Hematopoietic multipotent progenitor cell treated with erythropoietin and hydrocortisone succinate and interleukin-3 and kit ligand, for 4 days (in vitro differentiated cells): ENCODE results near the gene CHD1L.
"Not testable (repeated sequence)": the region's sequence is repeated elsewhere in the genome, so short reads cannot be mapped to it uniquely, and the experiment has no call there.

Experiments used
- DNase-seq: peaks from one replicate; pipeline ENCODE4 v3.0.0-alpha.2; 2015

The CHD1L gene

GRCh38 chr1:147242449-147243227 is at the start of gene CHD1L:
Gene CHD1L, plus strand, starts transcription at chr1:147242684. Its CDS starts 20 bp downstream, at chr1:147242704.
- DNase-seq = peak; percentile 98

- DNase-seq = peak; percentile 42
Observed at GRCh38 chr1:147197324-147197723, 45.2 kb upstream of the CHD1L start.

GRCh38 chr1:147201276-147201675 is 41.2 kb upstream of the CHD1L start:
- DNase-seq = no peak

- DNase-seq = no peak
Observed at GRCh38 chr1:147201786-147202185, 40.7 kb upstream of the CHD1L start.

- DNase-seq = no peak
Observed at GRCh38 chr1:147202576-147202975, 39.9 kb upstream of the CHD1L start.

GRCh38 chr1:147204080-147204479 is 38.4 kb upstream of the CHD1L start:
- peak; percentile 30 for DNase-seq

GRCh38 chr1:147207192-147207591 is 35.3 kb upstream of the CHD1L start:
- DNase-seq = no peak

- no peak for DNase-seq
Observed at GRCh38 chr1:147208619-147209018, 33.9 kb upstream of the CHD1L start.

GRCh38 chr1:147209825-147210821 is 32.4 kb upstream of the CHD1L start:
- DNase-seq = no peak

GRCh38 chr1:147210987-147211386 is 31.5 kb upstream of the CHD1L start:
- DNase-seq = no peak

GRCh38 chr1:147211577-147211976 is 30.9 kb upstream of the CHD1L start:
- no peak for DNase-seq

GRCh38 chr1:147213271-147213670 is 29.2 kb upstream of the CHD1L start:
- DNase-seq = no peak

GRCh38 chr1:147214325-147214724 is 28.2 kb upstream of the CHD1L start:
- peak; percentile 38 for DNase-seq

GRCh38 chr1:147214842-147215539 is 27.5 kb upstream of the CHD1L start:
- DNase-seq = peak; percentile 73

- no peak for DNase-seq
Observed at GRCh38 chr1:147215540-147215916, 27.0 kb upstream of the CHD1L start.

GRCh38 chr1:147216124-147216523 is 26.4 kb upstream of the CHD1L start:
- DNase-seq = no peak

- no peak for DNase-seq
Observed at GRCh38 chr1:147217141-147217540, 25.3 kb upstream of the CHD1L start.

- no peak for DNase-seq
Observed at GRCh38 chr1:147218606-147219005, 23.9 kb upstream of the CHD1L start.

GRCh38 chr1:147223740-147224615 is 18.5 kb upstream of the CHD1L start:
- DNase-seq = no peak

GRCh38 chr1:147225193-147225730 is 17.2 kb upstream of the CHD1L start, which contains the start of gene FMO5:
Gene FMO5, minus strand, starts transcription at chr1:147225339. Its CDS starts 310 bp downstream, at chr1:147225029.
- peak; percentile 88 for DNase-seq

GRCh38 chr1:147231032-147231431 is 11.5 kb upstream of the CHD1L start:
- DNase-seq = not testable (repeated sequence)

GRCh38 chr1:147233903-147234302 is 8.6 kb upstream of the CHD1L start:
- DNase-seq = not testable (repeated sequence)
